Measurements from ENCODE around the gene HLA-DMA.

- TF ChIP-seq CTCF (conservative IDR thresholded peaks at IDR 0.05; ENCODE audit: low read depth, low read length) (no peak), CHD1 (IDR thresholded peaks at IDR 0.05; ENCODE audit: low read depth, low read length) (no peak), POLR2A (IDR thresholded peaks at IDR 0.05; ENCODE audit: low read depth, low read length) (no peak), RCOR1 (IDR thresholded peaks at IDR 0.05; ENCODE audit: insufficient replicate concordance, low read length) (no peak), CEBPB (IDR thresholded peaks at IDR 0.05; ENCODE audit: low read depth, low read length) (no peak), USF2 (IDR thresholded peaks at IDR 0.05; ENCODE audit: low read depth, low read length) (no peak), MAFK (IDR thresholded peaks at IDR 0.05; ENCODE audit: low read depth, low read length) (no peak), RAD21 (IDR thresholded peaks at IDR 0.05; ENCODE audit: low read length) (no peak), BHLHE40 (IDR thresholded peaks at IDR 0.05; ENCODE audit: low read depth, low read length) (no peak), ELK1 (IDR thresholded peaks at IDR 0.05; ENCODE audit: borderline replicate concordance, low read depth, low read length) (no peak), MXI1 (IDR thresholded peaks at IDR 0.05; ENCODE audit: borderline replicate concordance, low read depth, low read length) (no peak), NFE2L2 (IDR thresholded peaks at IDR 0.05; ENCODE audit: low read depth, low read length) (no peak)
These were observed 7.7 kb upstream of the HLA-DMA start for GRCh38 chr6:32960563-32960962.
